HG02970 (cell line): ENCODE measurements around the gene EYA4.

Experiments used
- ATAC-seq: cut with Tn5 transposase; IDR thresholded peaks from one replicate; pipeline ENCODE4 v1.9.1; 2021; ENCODE audit warnings: mild to moderate bottlenecking, moderate library complexity, moderate number of reproducible peaks; ENCODE audit not compliant: unreplicated experiment, low FRiP score

The EYA4 gene

DNA sequence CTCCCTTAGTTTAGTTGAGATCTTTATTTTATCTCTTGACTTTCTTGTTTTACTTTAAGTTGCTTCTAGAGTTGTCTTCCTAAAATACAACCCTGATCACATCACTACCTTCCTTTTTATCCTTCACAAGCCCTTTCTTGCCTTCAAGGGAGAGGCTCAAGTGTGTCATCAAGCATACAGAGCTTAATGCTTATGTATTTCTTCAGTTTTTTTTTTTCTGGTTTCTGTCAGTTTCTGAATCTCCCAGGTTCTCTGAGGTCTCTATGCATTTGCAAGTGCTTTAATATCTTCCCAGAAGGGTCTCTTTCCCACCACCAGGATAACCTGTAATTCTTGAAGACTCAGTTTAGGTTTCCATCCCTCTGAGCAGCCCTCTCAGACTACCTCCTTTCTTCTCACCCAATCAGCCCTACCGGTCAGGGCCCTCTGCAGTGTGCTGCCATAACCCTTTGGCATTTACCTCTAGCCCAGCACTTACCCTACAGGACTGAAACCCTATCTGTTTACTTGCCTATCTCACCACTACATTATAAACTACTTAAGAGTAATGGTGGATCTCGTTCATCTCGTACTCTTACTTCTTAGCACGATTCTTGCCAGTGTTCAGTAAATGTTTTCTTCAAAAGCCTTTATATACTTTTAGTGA lies 36.9 kb downstream of the EYA4 start:
- ATAC-seq = no peak

DNA sequence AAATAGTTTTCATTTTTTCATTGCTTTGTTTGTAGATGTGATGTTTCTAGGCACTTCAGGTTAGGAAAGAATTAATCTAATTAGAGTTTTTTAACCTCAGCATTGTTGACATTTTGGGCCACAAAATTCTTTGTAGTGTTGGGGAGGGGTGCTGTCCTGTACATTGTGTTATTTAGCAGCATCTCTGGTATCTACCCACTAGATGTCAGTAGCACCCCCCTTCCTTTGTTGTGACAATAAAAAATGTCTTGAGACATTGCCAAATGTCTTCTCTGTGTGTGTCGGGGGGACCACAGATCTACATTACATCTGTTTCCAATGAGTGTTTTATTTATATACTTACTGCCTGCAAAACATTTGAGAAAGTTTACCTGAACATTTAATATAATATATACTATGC lies 45.6 kb downstream of the EYA4 start:
- ATAC-seq = no peak

DNA sequence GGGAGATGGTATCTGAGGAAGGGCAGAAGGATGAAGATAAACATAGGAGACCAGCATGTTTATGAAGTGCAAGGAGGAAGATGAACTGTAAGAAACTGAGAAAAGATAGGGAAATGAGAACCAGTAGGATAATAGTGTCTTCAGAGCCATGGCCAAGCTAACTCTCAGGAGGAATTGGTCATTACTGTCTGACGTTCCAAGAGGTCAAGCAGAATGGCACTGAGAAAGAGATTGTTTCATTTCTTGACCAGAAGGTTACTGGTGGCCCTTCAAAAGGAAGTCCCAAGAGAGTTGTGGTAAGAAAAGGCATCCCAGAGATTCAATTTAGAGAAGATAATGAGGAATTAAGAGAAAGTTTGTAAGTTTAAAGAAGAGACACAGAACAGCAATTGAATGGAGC lies 47.5 kb downstream of the EYA4 start:
- ATAC-seq = no peak

DNA sequence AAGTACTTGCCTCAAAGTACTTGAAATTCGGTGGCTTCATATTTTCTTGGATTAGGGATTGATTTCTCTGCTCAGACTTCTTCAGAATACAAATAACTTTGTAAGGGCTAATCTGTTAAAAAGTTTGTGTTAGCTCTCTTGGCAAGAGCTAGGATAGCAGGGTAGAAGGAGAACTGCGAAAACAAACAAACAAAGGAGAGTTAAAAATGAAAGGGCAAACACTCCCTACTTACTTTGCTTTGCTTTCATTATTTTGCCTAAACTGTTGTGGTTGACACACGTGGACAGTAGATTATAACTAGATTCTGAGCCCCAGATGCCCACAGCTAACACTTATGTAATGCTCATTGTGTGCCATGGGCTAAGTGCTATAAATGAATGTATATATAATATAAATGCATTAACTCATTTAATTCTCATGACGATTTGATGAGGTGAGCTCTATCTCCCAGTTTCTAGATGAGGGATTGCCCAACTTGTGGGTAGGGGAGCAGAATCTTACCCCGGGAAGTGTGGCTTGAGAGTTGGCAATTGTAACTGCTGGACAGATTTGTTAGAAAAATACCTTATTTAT lies 48.7 kb downstream of the EYA4 start:
- no peak for ATAC-seq

DNA sequence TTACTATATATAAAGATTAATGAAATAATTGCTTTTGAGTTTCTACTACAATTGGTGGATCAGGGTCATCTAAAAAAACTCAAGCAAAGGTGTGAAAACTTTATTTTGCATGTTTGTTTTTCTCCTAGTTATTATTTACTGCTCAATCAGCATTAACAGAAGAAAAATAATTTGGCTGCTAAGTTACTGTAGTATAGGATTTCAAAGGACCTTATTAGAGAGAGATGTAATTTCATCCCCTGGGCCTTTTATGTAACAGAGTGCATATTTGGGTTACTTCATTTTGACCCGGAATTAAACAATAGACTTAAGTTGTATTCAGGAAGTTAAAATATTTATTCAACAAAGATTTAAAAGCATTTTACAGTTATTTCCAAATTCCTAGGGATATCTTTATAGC lies 49.8 kb downstream of the EYA4 start:
- no peak for ATAC-seq

DNA sequence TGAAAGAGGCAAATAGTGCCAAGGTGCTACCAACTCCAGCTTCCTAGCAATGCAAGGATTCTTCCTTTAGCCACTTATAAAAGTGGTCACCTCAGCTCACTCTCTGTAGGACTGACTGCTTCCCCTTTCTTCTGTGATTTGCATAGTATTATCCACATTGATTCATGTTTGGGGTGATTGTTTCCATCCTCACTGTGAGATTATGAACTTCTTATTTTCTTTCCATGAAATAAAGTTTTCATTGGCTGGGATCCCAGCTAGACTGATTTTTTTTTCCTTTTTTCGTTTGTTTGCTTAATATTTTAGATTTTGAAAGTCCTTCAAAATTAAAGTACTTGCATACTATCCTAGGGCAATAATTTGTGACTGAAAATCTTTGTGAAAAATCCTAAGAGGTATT lies 50.5 kb downstream of the EYA4 start:
- ATAC-seq = no peak

DNA sequence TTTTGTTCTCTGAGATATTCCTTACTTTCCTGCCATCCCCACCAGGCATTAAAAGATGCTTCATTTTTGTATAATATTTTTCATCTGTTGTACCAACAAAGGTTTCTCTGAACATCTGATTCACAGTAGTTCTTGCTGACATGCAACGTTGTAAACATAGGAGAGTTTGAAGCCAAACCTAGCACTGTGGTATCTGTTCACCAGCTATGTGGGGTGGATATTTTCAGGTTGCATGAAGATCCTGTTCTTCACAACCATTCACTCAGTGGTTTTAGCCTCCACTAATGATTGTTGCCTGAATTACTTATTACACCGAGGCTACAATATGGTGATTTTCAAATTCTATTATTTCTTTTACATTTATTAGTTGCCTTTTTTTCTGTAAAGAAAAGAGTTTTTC lies 56.5 kb downstream of the EYA4 start:
- no peak for ATAC-seq

DNA sequence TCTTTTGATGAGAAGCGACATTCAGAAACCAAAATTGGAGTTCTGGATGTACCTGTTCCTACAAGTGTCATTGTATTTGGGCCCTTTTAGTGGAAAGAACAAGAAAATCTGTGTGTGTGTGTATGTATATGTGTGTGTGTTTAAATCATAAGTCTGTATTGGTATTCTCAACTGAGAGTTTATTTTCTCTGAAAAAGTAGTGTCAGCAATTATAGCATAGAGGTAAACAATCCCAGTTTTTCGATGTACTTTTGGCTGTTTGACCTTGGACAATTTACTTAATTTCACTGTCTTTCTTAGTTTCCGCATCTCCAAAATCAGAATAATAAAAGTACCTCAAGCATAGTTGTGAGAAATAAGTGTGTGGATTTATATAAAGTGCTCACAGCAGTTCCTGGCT lies 57.2 kb downstream of the EYA4 start:
- ATAC-seq = no peak

DNA sequence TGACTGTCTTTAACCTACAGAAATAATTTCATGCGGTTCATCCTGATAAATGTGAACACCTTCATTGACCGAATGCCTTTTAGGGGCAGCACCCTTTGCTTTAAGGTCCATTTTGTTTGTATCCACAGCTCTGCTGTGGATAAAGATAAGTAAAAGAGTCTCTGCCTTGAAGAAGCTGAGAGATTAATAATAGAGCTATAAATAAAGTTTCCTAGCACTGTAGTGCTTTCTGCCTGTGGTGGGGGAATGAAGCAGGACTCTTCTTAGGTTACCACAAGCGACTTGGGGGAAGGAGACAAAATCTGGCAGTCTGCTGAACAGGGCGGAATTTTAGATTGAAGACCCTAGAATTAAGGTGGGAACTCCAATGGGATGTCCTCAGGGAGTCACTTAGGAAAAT lies 57.6 kb downstream of the EYA4 start:
- ATAC-seq = no peak

DNA sequence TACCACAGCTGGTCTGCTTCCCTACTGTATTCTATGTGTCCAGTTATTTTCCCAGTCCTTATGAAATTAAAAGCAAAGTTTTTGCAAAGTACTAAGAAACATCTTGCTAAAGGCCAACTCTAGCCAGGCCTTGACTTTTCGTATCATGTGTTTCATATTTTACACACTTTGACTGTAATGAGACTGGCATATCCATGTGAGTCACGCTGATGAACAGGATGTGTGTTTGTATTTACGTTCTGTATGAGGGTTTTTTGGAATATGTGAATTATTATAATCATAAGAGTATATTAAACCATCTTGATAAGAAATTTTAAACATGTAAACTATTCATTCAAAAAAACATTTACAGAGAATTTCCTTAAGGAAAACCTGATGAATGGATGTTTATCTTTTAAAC lies 59.7 kb downstream of the EYA4 start:
- no peak for ATAC-seq

DNA sequence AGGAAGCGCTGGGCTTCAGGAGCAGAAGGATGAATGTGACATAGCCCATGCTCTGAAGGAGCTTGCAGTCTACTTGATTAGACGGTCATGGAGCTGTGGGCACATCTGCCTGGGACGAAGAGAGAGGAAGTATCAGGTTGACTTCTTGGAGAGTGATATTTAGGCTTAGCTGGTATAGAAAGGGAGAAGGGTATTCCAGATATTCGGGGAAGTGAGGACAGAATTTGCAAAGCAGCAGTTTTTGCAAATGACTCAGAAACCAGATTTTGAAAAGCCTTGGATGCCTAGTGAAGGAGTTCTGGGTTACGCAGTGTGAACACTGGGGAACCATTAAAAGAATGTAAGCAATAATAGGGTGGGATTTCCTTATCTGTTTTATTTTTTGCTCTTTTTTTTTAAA lies 60.7 kb downstream of the EYA4 start:
- ATAC-seq = no peak

DNA sequence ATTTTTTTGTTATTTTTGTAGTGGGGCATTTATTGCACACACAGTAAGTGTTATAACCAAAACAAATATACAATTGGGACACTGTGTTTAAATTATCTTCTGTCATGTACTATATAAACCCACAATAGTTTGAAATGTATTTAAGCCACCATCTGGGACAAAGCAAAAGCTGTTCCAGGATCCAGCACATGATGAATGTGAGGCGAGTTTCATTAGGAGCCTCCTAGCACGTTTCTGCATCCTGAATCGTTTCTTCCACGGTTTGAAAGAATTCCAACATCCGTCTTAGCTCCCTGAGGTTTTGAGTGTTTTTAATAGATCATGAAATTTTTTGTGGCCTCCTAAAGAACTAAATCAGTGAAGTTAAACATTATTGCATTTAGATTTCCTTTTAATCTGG lies 65.8 kb downstream of the EYA4 start:
- no peak for ATAC-seq

DNA sequence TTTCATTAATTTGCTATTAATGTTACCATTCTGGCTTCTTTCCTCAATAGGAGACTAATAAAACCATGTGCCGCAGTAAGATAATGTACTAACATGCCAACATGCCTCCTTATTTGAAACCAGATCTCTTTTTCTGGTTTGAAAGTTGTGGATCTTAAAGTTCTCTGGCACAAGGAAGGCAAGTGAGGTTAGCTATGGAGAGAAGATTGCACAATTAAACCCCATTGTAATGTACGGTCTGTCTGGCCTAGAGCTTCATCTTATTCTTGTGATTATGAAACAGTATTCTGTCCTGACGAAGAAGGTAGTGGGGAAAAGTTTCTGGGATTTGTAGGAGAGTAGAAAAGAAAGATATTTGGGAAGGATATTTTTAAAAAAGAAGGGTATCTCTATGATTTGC lies 68.4 kb downstream of the EYA4 start:
- no peak for ATAC-seq

DNA sequence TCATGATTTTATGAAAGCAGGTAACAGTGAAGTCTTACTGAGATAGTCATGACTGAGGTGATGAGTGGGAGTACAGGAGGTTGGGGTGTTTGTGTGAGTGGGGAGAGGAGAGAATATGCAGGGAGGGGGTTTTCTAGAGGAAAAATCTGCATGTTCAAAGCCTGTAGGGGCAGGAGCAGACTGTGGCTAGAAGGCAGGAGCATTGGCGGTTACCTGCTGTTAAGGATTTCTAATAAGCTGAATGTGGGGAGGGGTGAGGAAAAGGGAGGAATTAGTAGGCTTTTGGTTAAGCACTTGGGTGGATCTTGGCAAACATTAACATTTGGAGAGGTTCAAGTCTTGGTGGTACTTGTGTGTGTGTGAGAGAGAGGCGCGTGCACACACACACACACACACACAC lies 70.8 kb downstream of the EYA4 start:
- ATAC-seq = no peak

DNA sequence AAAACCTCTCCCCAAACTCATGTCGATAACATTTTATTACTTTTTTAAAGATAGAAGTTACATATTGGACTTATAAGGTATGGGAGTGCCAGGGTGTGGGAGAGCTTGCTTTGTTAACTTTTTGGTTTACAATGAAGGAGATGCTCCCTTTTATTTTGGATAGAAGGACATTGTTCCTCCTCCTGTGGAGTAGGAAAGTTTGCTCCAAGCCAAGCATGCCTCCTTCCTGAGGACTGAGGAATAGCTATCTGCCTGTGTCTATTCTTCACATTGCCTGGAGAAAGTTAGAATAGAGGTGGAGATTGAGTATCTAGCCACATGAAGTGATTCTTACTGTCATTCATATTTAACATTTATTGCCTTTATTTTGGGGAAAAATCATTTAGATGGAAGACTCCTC lies 71.9 kb downstream of the EYA4 start:
- ATAC-seq = no peak

DNA sequence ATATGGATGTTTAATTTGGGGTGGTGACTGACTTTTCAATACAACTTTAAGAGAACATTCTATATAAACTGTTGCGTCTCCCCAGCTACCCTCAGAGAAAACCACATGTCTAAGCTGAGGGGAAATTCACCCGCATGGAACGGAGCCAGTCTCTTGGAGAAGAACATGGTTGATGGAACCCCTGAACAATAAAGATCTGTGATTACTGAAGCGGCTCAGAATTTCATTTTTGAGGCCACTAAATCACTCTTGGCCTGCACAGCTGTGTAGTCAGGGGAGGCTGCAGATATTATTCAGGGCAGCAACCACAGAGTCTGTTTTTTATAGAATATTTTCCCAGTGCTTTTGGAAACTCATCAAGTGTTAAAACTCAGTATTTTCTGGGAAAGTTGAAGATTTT lies 73.8 kb downstream of the EYA4 start:
- ATAC-seq = no peak

DNA sequence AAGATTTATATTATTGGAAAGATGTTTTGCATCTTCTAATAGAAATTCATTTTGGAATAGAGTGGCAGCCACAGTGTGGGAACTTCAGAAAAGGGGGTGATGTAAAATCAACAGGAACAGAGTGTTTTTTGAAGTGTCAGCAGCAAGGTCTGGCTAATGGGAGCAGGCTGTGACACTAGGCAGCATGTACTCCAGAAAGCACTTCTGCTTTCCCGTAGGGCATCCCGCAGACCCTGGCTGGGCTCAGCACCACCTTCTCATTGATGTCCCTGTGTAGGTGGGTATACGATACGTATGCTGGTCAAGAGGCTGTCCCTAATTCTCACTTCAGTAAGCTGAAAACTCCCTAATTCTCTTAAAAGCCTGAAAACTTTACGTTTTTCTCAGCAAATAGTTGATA lies 74.7 kb downstream of the EYA4 start:
- ATAC-seq = no peak

DNA sequence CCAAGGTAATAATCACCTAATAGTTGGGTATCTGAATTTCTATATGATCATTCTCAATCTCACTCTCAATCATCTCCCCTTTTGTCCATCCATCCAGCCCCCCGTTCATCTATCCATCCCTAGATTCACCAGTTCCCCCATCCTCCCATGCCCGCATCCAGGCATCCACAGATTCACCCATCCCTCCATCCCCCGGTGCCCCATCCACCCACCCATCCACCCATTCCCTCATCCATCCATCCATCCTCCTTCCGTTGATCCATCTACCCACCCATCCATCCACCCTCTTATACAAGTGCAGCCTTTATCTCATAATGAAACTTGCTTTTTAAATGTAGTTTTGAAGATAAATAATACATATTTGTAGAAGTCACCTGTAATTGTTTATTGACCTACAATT lies 76.5 kb downstream of the EYA4 start:
- no peak for ATAC-seq

DNA sequence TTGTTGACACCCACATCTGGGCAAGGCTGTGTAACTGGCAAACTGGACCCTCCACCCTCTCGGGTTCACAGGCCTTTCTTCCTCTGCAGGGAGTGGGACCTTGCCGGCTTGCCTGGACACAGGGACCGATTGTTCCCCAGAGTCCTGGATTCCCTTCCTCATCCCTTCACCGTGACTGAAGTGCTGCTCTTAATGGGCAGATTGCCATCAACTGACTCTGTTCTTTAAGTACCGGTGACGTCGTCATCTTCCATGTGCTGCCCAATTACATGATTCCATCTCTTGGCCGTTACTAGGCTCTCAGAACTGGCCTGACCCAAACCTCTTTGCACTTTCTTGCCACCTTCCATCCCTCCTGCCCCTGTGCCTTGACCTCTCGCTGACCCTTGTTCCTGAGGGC lies 85.4 kb downstream of the EYA4 start:
- ATAC-seq = no peak

DNA sequence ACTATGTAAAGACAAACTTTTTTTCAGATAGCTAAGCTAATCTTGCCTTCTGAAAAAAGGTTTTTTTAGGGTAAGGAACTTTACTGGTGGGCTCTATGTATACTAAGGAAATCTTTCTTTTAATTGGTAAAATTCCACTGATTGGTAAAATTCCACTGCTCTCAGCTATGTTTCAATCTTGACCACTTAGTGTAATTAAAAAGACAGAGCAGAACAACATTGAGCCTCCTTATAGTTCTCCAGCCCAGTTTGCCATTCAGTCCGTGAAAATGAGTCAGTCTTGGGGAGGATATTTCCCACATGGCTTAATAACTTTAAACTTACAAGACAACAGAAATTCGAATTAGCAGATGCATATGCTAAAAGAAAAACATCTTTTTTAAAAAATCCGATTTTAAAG lies 92.7 kb downstream of the EYA4 start:
- no peak for ATAC-seq

DNA sequence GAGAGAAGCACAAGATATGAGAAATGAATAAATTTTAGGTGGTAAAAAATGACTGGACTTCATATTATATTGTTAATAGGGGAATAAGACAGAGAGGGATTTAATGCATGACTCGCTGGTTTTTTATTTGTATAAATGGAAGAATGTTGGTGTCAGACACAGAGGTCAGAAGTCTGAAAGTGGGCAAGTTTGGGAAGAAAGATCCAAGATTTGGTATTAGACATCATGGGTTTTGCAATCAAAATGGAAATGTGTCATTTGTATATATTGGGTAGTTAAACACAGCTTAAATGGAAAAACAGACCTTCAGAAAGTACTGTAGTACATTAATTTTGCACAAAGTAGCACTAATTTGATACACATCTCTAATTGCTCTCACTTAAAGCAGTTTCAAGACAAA lies 96.2 kb downstream of the EYA4 start:
- ATAC-seq = no peak

DNA sequence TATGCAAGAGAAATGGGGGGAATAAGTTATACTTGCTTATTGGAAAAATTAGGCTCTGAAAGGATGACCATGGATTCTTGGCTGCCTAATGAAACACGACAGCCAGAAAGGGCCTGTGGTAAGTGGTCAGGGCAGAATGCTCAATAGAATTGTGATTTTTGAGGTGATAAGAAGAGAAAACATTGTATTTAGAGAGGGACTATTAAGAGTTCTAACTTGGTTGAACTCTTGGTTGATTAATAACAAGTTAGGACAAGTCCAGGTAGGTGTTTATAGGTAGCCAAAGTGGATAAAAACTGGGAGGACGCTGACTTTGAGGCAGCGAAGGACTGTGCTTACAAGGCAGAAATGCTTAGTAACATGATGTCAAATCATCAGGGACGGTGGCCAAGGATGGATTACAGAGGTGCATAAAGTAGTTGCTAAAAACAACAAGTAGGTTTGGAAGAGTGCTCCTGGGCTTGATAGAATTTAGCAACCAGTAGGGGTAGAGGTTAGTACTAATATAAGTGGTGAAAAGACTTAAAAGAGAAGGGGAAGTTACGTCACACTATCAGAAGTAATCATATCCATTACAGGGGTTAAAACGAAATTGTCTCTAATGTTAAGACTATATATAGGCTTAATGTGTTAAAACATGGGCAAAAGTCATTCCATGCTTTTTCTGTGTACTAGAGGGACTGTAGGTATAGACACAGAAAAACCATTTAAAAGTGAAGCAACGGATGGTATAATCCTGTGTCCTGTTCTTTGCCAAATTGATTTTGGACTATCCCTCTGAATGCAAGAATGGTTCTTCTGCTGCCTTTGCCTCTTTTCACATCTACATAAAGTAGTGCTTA lies 98.6 kb downstream of the EYA4 start:
- ATAC-seq = no peak
